ENCODE results near the gene WDR26. TPM values are rescaled to one million over a fixed set of nuclear protein-coding genes. Genes with fewer than 3 reads are reported as not detected.

Gene WDR26
- total and polyA plus RNA-seq, 3 donors from 2014 or later, result 86.1 to 105 (median 104) TPM

- Histone ChIP-seq H3K9me3 (no peaks in the 10 kb centered on the region), H3K4me3 (no peak overlapping the region), H3K4me1 (peaks cover 15% of the 10 kb centered on the region), H3K27me3 (no peaks in the 10 kb centered on the region), H3K36me3 (ENCODE audit: low read depth, missing control alignments) (no peaks in the 10 kb centered on the region), H3K27ac (peak overlapping the region; percentile 36 to 56)
- 72 to 77% methylated on average over 1 of the region's 1 CpG for WGBS, 2 donors
- no peak for TF ChIP-seq CTCF (IDR thresholded peaks at IDR 0.05)
- TF ChIP-seq POLR2A (IDR thresholded peaks at IDR 0.05), result no peak
- intact Hi-C loops (cut with DNase I; ENCODE audit: low total_unique reads), result loop anchor here (10.0 kb wide), 1 partner anchor 273 kb away; the partner anchor contains the start of gene DEGS1
- no peak for DNase-seq
These were observed 23.2 kb upstream of the WDR26 start for GRCh38 chr1:224457782-224458144.

GRCh38 chr1:224456637-224456953, 22.0 kb upstream of the WDR26 start:
- H3K4me1 ChIP-seq, result peaks cover 15% of the 10 kb centered on the region
- peak overlapping the region; percentile 33 to 84 for H3K27ac ChIP-seq
- intact Hi-C loops (cut with DNase I; ENCODE audit: low total_unique reads), result loop anchor here (10.0 kb wide), 1 partner anchor 272 kb away; the partner anchor contains the start of gene DEGS1
- no peaks in the 10 kb centered on the region for H3K9me3 ChIP-seq
- no peaks in the 10 kb centered on the region for H3K36me3 ChIP-seq (ENCODE audit: low read depth, missing control alignments)
- no peak overlapping the region for H3K4me3 ChIP-seq
- H3K27me3 ChIP-seq, result no peaks in the 10 kb centered on the region
- TF ChIP-seq POLR2A (IDR thresholded peaks at IDR 0.05) (no peak), CTCF (IDR thresholded peaks at IDR 0.05) (no peak)
- DNase-seq, result no peak
- 67 to 90% methylated on average over 6 to 7 of the region's 7 CpGs for WGBS, 2 donors

- intact Hi-C loops (cut with DNase I; ENCODE audit: low total_unique reads), result loop anchor here (10.0 kb wide), 1 partner anchor 270 kb away; the partner anchor contains the start of gene DEGS1
- Histone ChIP-seq H3K27me3 (no peaks in the 10 kb centered on the region), H3K9me3 (no peaks in the 10 kb centered on the region), H3K4me1 (peaks cover 15% of the 10 kb centered on the region), H3K36me3 (ENCODE audit: low read depth, missing control alignments) (no peaks in the 10 kb centered on the region), H3K27ac (no peak overlapping the region), H3K4me3 (no peak overlapping the region)
- TF ChIP-seq POLR2A (IDR thresholded peaks at IDR 0.05) (no peak), CTCF (IDR thresholded peaks at IDR 0.05) (no peak)
- WGBS, 2 donors, result 87 to 89% methylated on average over 8 of the region's 8 CpGs
- no peak for DNase-seq
These were observed 19.9 kb upstream of the WDR26 start for GRCh38 chr1:224454402-224455055.

- Histone ChIP-seq H3K27ac (no peak overlapping the region), H3K27me3 (no peaks in the 10 kb centered on the region), H3K4me3 (no peak overlapping the region), H3K9me3 (no peaks in the 10 kb centered on the region), H3K4me1 (no peaks in the 10 kb centered on the region), H3K36me3 (ENCODE audit: low read depth, missing control alignments) (no peaks in the 10 kb centered on the region)
- no peak for TF ChIP-seq CTCF (IDR thresholded peaks at IDR 0.05)
- no peak for TF ChIP-seq POLR2A (IDR thresholded peaks at IDR 0.05)
- 96% methylated on average over 7 of the region's 7 CpGs for WGBS, 2 donors
- DNase-seq, result no peak
- intact Hi-C loops (cut with DNase I; ENCODE audit: low total_unique reads), result loop anchor here (10.0 kb wide), 1 partner anchor 266 kb away; the partner anchor contains the start of gene DEGS1
These were observed 16.2 kb upstream of the WDR26 start for GRCh38 chr1:224450561-224451350.

All from testis (tissue), 3 donors.